HepG2 (cell line): Measurements from ENCODE around the gene WTAP. TPM values are rescaled to one million over a fixed set of nuclear protein-coding genes. Genes with fewer than 3 reads are reported as not detected.
A peak's percentile ranks its signal among the peaks of the same experiment; 100 is the strongest.

ENCODE experiments used
- ETV6 ChIP-seq: sonication (generic); formaldehyde crosslinking; conservative IDR thresholded peaks from 2 replicates; pipeline ENCODE4 v1.4.0; 2020; ENCODE audit warnings: missing genetic modification reagents
- HHEX ChIP-seq: IDR thresholded peaks from 2 replicates; pipeline ENCODE4 v1.6.1; 2016; ENCODE audit warnings: control low read depth
- KDM5A ChIP-seq: fragments of 200-600 bp; sonication (generic); IDR thresholded peaks from 2 replicates; pipeline ENCODE4 v1.7.0; 2018; ENCODE audit warnings: antibody characterized with exemption, mild to moderate bottlenecking, low read length, borderline replicate concordance
- KDM6A ChIP-seq: IDR thresholded peaks from 2 replicates; pipeline ENCODE4 v1.6.1; 2016; ENCODE audit warnings: low read depth
- LCORL ChIP-seq, 2 experiments: fragments of 450-650 bp in 1 of 2; sonication (generic) in 1 of 2; formaldehyde crosslinking in 1 of 2; IDR thresholded peaks; 2 replicates each; pipeline versions ENCODE4 v1.5.0 to v1.6.1; 2017 to 2020; ENCODE audit warnings: antibody characterized with exemption in 1 of 2, missing genetic modification reagents in 1 of 2
- MAFF ChIP-seq: IDR thresholded peaks from 2 replicates; pipeline ENCODE4 v1.6.1; 2011; ENCODE audit warnings: low read depth, low read length, improper control_type of control experiment
- NCOA2 ChIP-seq: sonication (generic); formaldehyde crosslinking; IDR thresholded peaks from 2 replicates; pipeline ENCODE4 v1.8.0; 2022; ENCODE audit warnings: inconsistent platforms
- REPIN1 ChIP-seq: sonication (generic); formaldehyde crosslinking; IDR thresholded peaks from 2 replicates; pipeline ENCODE4 v1.8.0; 2022; ENCODE audit warnings: missing genetic modification reagents, low read depth, mild to moderate bottlenecking, borderline replicate concordance
- SP1 ChIP-seq, 2 experiments: fragments of 450-650 bp in 1 of 2; sonication (generic) in 1 of 2; formaldehyde crosslinking in 1 of 2; IDR thresholded peaks; 2 replicates each; pipeline versions ENCODE4 v1.4.0 to v1.6.1; 2016 to 2020; ENCODE audit warnings: missing genetic modification reagents in 1 of 2
- TARDBP ChIP-seq: sonication (generic); formaldehyde crosslinking; IDR thresholded peaks from 2 replicates; pipeline ENCODE4 v1.8.0; 2022; ENCODE audit warnings: mild to moderate bottlenecking, missing genetic modification reagents
- ZBTB20 ChIP-seq: sonication (generic); formaldehyde crosslinking; IDR thresholded peaks from 2 replicates; pipeline ENCODE4 v1.8.1; 2023; ENCODE audit warnings: missing genetic modification reagents, low read depth, mild to moderate bottlenecking, borderline replicate concordance
- ZIK1 ChIP-seq: sonication (generic); formaldehyde crosslinking; IDR thresholded peaks from 2 replicates; pipeline ENCODE4 v1.5.0; 2020; ENCODE audit warnings: mild to moderate bottlenecking, low read depth, missing genetic modification reagents, borderline replicate concordance
- ZNF101 ChIP-seq: sonication (generic); formaldehyde crosslinking; IDR thresholded peaks from 2 replicates; pipeline ENCODE4 v1.4.0; 2020; ENCODE audit warnings: mild to moderate bottlenecking, low read depth, missing genetic modification reagents, borderline replicate concordance
- ZNF44 ChIP-seq: sonication (generic); formaldehyde crosslinking; IDR thresholded peaks from 2 replicates; pipeline ENCODE4 v1.5.1; 2020; ENCODE audit warnings: mild to moderate bottlenecking, missing genetic modification reagents
- ZNF841 ChIP-seq: sonication (generic); formaldehyde crosslinking; IDR thresholded peaks from 2 replicates; pipeline ENCODE4 v1.8.1; 2023; ENCODE audit warnings: missing genetic modification reagents, borderline replicate concordance
- ZSCAN29 ChIP-seq: sonication (generic); formaldehyde crosslinking; conservative IDR thresholded peaks from 2 replicates; pipeline ENCODE4 v1.4.0; 2020; ENCODE audit warnings: mild to moderate bottlenecking, missing genetic modification reagents
- ZSCAN9 ChIP-seq: IDR thresholded peaks from 2 replicates; pipeline ENCODE4 v1.6.1; 2016; ENCODE audit warnings: borderline replicate concordance
- polyA plus RNA-seq, 8 experiments: library from polyadenylated mRNA; depleted of rRNA in 3 of 8; stranded (reverse) in 7 of 8; unstranded in 1 of 8; fragments of >200 nt; fragmentation: Illumina TruSeq in 4 of 8; extraction: Trizol in 4 of 8; gene quantifications; 2 replicates each; pipeline versions ENCODE4 v1.2.1 to v1.2.3, GENCODE V29; 2011 to 2016; ENCODE audit warnings: low read depth in 4 of 8, missing spikeins in 1 of 8, mixed read lengths in 1 of 8; ENCODE audit not compliant: insufficient read depth in 1 of 8
- total RNA-seq, 5 experiments: library from RNA; depleted of rRNA; stranded (reverse); fragments of >200 nt; fragmentation: Illumina TruSeq; extraction: Trizol; gene quantifications; 2 replicates each; pipeline ENCODE4 v1.2.3, GENCODE V29; 2016; ENCODE audit warnings: low read depth in 1 of 5
- TF ChIP-seq, protein P1 (sequence below): sonication (generic); formaldehyde crosslinking; IDR thresholded peaks from 2 replicates; pipeline ENCODE4 v1.5.1; 2020; ENCODE audit warnings: mild to moderate bottlenecking, moderate library complexity, missing genetic modification reagents
- TF ChIP-seq, protein P2 (sequence below): sonication (generic); formaldehyde crosslinking; IDR thresholded peaks from 2 replicates; pipeline ENCODE4 v1.4.0; 2020; ENCODE audit warnings: missing genetic modification reagents
- TF ChIP-seq, protein P3 (sequence below): sonication (generic); formaldehyde crosslinking; IDR thresholded peaks from 2 replicates; pipeline ENCODE4 v1.5.1; 2020; ENCODE audit warnings: mild to moderate bottlenecking, missing genetic modification reagents, moderate library complexity
- TF ChIP-seq, protein P4 (sequence below): IDR thresholded peaks from 2 replicates; pipeline ENCODE4 v1.6.1; 2018; ENCODE audit warnings: missing genetic modification reagents, mild to moderate bottlenecking, missing compliant biosample characterization

Gene WTAP
- total and polyA plus RNA-seq, 2 of the 13 experiments (the other 11 are each of a cell fraction or from before 2014, with no cell fraction given) = 31.6 to 167 TPM

DNA sequence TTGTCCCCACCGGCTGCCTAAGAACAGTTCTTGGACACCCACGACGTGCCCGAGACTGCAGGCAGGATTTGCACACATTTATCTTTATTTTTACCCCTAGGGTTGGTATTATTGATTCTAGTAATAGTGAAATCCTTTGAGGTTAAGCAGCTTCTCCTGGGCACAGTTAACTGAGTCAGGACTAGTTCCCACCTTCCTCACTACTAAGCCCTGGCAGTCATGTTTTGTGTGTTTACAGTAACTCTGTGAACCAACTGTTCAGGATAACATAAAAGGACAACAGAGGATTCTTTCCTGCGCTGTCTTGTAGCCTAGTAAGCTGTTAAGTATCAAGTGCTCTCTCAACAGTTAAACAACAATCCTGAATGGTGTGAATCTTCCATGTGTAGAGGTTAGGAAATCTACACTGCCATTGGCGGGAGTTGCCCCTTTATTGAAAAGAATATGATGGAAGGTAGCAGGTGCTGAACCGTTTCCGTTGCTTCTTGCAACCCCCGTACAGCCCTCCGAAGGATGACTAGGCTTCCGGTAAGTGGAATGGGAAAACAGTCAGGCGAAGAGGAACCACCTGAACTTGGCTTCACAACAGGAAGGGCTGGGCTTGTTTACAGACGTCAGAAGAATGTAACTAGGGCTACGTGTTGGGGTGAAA lies 33.3 kb upstream of the WTAP start (continued):
- TF ChIP-seq ZBTB20 = no peak
- TF ChIP-seq, protein P1, sequence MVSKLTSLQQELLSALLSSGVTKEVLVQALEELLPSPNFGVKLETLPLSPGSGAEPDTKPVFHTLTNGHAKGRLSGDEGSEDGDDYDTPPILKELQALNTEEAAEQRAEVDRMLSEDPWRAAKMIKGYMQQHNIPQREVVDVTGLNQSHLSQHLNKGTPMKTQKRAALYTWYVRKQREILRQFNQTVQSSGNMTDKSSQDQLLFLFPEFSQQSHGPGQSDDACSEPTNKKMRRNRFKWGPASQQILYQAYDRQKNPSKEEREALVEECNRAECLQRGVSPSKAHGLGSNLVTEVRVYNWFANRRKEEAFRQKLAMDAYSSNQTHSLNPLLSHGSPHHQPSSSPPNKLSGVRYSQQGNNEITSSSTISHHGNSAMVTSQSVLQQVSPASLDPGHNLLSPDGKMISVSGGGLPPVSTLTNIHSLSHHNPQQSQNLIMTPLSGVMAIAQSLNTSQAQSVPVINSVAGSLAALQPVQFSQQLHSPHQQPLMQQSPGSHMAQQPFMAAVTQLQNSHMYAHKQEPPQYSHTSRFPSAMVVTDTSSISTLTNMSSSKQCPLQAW = no peak; the same call in 1 of the 2 replicates
- TF ChIP-seq KDM6A (CRISPR knock-in tag) = peak; percentile 24; the same call in 1 of the 2 replicates
- TF ChIP-seq REPIN1 = no peak
- TF ChIP-seq, protein P2, sequence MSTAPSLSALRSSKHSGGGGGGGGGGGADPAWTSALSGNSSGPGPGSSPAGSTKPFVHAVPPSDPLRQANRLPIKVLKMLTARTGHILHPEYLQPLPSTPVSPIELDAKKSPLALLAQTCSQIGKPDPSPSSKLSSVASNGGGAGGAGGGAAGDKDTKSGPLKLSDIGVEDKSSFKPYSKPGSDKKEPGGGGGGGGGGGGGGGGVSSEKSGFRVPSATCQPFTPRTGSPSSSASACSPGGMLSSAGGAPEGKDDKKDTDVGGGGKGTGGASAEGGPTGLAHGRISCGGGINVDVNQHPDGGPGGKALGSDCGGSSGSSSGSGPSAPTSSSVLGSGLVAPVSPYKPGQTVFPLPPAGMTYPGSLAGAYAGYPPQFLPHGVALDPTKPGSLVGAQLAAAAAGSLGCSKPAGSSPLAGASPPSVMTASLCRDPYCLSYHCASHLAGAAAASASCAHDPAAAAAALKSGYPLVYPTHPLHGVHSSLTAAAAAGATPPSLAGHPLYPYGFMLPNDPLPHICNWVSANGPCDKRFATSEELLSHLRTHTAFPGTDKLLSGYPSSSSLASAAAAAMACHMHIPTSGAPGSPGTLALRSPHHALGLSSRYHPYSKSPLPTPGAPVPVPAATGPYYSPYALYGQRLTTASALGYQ (CRISPR knock-in tag) = peak; percentile 21; the same call in 1 of the 2 replicates
- TF ChIP-seq MAFF = no peak
- no peak for TF ChIP-seq ZNF44 (CRISPR knock-in tag)
- TF ChIP-seq NCOA2 (CRISPR knock-in tag) = peak; percentile 60; the same call in 1 of the 2 replicates
- TF ChIP-seq SP1 (IDR thresholded peaks at IDR 0.05) = no peak
- peak; percentile 28; the same call in 1 of the 2 replicates for TF ChIP-seq SP1 (CRISPR knock-in tag; IDR thresholded peaks at IDR 0.05)
- TF ChIP-seq KDM5A = peak; percentile 47; the same call in 1 of the 2 replicates
- TF ChIP-seq ZNF101 (CRISPR knock-in tag) = no peak
- TF ChIP-seq LCORL (IDR thresholded peaks at IDR 0.05) = no peak
- peak; percentile 88; the same call in 1 of the 2 replicates for TF ChIP-seq LCORL (CRISPR knock-in tag; IDR thresholded peaks at IDR 0.05)
- no peak for TF ChIP-seq ETV6 (CRISPR knock-in tag)
- no peak for TF ChIP-seq HHEX
- TF ChIP-seq, protein P3, sequence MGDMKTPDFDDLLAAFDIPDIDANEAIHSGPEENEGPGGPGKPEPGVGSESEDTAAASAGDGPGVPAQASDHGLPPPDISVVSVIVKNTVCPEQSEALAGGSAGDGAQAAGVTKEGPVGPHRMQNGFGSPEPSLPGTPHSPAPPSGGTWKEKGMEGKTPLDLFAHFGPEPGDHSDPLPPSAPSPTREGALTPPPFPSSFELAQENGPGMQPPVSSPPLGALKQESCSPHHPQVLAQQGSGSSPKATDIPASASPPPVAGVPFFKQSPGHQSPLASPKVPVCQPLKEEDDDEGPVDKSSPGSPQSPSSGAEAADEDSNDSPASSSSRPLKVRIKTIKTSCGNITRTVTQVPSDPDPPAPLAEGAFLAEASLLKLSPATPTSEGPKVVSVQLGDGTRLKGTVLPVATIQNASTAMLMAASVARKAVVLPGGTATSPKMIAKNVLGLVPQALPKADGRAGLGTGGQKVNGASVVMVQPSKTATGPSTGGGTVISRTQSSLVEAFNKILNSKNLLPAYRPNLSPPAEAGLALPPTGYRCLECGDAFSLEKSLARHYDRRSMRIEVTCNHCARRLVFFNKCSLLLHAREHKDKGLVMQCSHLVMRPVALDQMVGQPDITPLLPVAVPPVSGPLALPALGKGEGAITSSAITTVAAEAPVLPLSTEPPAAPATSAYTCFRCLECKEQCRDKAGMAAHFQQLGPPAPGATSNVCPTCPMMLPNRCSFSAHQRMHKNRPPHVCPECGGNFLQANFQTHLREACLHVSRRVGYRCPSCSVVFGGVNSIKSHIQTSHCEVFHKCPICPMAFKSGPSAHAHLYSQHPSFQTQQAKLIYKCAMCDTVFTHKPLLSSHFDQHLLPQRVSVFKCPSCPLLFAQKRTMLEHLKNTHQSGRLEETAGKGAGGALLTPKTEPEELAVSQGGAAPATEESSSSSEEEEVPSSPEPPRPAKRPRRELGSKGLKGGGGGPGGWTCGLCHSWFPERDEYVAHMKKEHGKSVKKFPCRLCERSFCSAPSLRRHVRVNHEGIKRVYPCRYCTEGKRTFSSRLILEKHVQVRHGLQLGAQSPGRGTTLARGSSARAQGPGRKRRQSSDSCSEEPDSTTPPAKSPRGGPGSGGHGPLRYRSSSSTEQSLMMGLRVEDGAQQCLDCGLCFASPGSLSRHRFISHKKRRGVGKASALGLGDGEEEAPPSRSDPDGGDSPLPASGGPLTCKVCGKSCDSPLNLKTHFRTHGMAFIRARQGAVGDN = no peak
- peak; percentile 51; the same call in 1 of the 2 replicates for TF ChIP-seq ZIK1 (CRISPR knock-in tag)
- no peak for TF ChIP-seq TARDBP (CRISPR knock-in tag)
- no peak; the same call in none of the 2 replicates for TF ChIP-seq ZSCAN29 (CRISPR knock-in tag)
- no peak for TF ChIP-seq ZNF841 (CRISPR knock-in tag)
- TF ChIP-seq, protein P4, sequence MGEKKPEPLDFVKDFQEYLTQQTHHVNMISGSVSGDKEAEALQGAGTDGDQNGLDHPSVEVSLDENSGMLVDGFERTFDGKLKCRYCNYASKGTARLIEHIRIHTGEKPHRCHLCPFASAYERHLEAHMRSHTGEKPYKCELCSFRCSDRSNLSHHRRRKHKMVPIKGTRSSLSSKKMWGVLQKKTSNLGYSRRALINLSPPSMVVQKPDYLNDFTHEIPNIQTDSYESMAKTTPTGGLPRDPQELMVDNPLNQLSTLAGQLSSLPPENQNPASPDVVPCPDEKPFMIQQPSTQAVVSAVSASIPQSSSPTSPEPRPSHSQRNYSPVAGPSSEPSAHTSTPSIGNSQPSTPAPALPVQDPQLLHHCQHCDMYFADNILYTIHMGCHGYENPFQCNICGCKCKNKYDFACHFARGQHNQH (CRISPR knock-in tag) = peak; percentile 68; the same call in 1 of the 2 replicates
- TF ChIP-seq ZSCAN9 = peak; percentile 15; the same call in 1 of the 2 replicates
